ENCODE measurements around the gene TXNRD2.

The TXNRD2 gene

DNA sequence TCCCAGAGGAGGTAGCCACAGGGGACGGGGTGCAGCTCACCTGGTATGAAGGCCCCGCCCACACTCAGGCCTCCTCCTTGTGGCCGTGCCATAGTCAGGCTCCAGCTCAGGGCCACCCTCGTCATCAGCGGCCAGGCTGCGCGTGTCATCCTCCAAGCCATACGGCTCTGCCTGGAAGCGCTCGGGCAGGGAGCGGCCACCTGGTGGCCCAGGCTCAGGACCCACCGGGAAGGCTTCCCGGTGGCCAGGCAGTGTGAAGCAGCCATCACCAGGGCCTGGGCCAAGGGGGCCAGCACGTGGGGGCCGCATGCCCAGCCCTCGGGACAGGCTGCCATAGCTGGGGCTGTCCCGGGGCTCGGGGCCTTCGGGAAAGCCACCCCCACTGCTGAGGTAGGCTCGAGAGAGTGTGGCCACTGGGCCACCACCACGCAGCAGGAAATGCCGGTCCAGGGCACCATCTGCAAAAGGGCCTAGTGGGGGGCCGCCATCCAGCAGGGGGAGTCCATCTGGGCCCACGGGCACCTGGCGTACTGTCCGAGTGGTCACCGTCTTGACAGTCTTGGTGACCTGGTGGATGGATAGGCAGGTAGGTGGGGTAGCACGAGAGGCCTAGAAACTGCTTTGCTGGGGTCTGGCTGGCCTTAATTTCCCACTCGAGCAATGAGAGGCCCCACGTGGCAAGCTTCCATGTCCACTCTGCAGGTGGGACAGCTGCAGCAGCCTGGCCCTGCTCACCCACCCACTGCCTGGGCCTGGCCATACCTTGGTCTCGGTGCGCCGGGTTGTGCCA, 39.7 kb upstream of the TXNRD2 start:
- no peak overlapping the region for H2BK12ac ChIP-seq (ENCODE audit: low read length)
- H3K4me2 ChIP-seq (ENCODE audit: insufficient read depth, low read length, poor library complexity, severe bottlenecking), result no peak overlapping the region

DNA sequence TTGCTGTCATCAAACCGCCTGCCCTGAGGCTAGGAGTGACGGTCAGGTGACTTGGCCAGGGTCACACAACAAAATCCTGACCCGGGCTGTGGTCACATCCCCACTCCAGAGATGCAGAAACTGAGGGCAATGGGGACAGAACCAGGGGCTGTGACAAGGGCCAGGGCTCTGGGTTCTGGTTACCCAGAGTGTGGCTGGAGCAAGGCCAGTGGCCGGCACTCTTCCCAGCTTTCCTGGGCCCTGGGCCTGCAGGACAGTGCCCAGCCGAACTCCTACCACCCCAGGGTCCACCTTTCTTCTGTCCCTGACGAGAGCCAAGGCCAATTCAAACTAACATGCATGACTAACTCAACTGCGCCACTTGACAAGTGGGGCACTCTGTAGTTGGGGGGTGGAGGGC, 39.1 kb upstream of the TXNRD2 start:
- Histone ChIP-seq H3K4me2 (ENCODE audit: insufficient read depth, low read length, poor library complexity, severe bottlenecking) (no peak overlapping the region), H3K4ac (ENCODE audit: low read length) (no peak overlapping the region), H3K14ac (ENCODE audit: low read length) (no peak overlapping the region), H3K27me3 (ENCODE audit: control insufficient read depth in 3 of 3, insufficient read depth in 3 of 3, low read depth in 1 of 3, low read length in 3 of 3) (no peaks in the 10 kb centered on the region), H2BK120ac (ENCODE audit: low read depth, low read length) (no peak overlapping the region), H3K4me1 (ENCODE audit: control insufficient read depth in 2 of 2, insufficient read depth in 1 of 2, low read depth in 1 of 2, low read length in 2 of 2) (peaks cover 12 to 13% of the 10 kb centered on the region in 2 donors), H4K91ac (ENCODE audit: low read depth, low read length, poor library complexity) (no peak overlapping the region), H3K79me1 (ENCODE audit: low read depth, low read length) (peaks cover 24% of the 10 kb centered on the region), H2BK15ac (ENCODE audit: low read length) (no peak overlapping the region), H3K4me3 (ENCODE audit: low read length in 2 of 2) (no peak overlapping the region), H3K9ac (ENCODE audit: low read depth, low read length, poor library complexity) (no peak overlapping the region), H3K18ac (ENCODE audit: low read length) (no peak overlapping the region), H3K36me3 (replicated peaks in 1 of 2; ENCODE audit: control insufficient read depth in 2 of 2, insufficient read depth in 2 of 2, low read length in 2 of 2) (peaks cover 46 to 81% of the 10 kb centered on the region in 2 donors), H2AFZ (ENCODE audit: low read length) (no peak overlapping the region), H2BK5ac (ENCODE audit: low read length) (no peak overlapping the region), H3K23ac (ENCODE audit: low read depth, low read length, poor library complexity) (peak overlapping the region; percentile 59), H3K27ac (replicated peaks; ENCODE audit: low read length) (no peak overlapping the region), H2AK5ac (ENCODE audit: low read depth, low read length) (no peak overlapping the region), H3K9me3 (replicated peaks in 1 of 2; ENCODE audit: control insufficient read depth in 2 of 2, insufficient read depth in 1 of 2, low read depth in 1 of 2, low read length in 2 of 2) (no peaks in the 10 kb centered on the region), H2BK12ac (ENCODE audit: low read length) (no peak overlapping the region), H4K8ac (ENCODE audit: low read depth, low read length) (no peak overlapping the region)
- no CpG with 5 or more reads among the region's 7 CpGs for WGBS, 2 donors (ENCODE audit: extremely low coverage in 2 of 2, insufficient read length in 2 of 2, insufficient replicate concordance in 1 of 2)
- no peak for DNase-seq (ENCODE audit: low spot score)

More for the DNA sequence above, 39.7 kb upstream of the TXNRD2 start:
- peaks cover 17 to 18% of the 10 kb centered on the region in 2 donors for H3K4me1 ChIP-seq (ENCODE audit: control insufficient read depth in 2 of 2, insufficient read depth in 1 of 2, low read depth in 1 of 2, low read length in 2 of 2)
- H2BK120ac ChIP-seq (ENCODE audit: low read depth, low read length), result no peak overlapping the region
- no peak overlapping the region for H2AK5ac ChIP-seq (ENCODE audit: low read depth, low read length)
- H3K27me3 ChIP-seq (ENCODE audit: control insufficient read depth in 3 of 3, insufficient read depth in 3 of 3, low read depth in 1 of 3, low read length in 3 of 3), result no peaks in the 10 kb centered on the region
- peaks cover 28% of the 10 kb centered on the region for H3K79me1 ChIP-seq (ENCODE audit: low read depth, low read length)
- H3K18ac ChIP-seq (ENCODE audit: low read length), result no peak overlapping the region
- H3K36me3 ChIP-seq (replicated peaks in 1 of 2; ENCODE audit: control insufficient read depth in 2 of 2, insufficient read depth in 2 of 2, low read length in 2 of 2), result peaks cover 46 to 77% of the 10 kb centered on the region in 2 donors
- WGBS, 2 donors (ENCODE audit: extremely low coverage in 2 of 2, insufficient read length in 2 of 2, insufficient replicate concordance in 1 of 2), result no CpG with 5 or more reads among the region's 33 CpGs
- H3K4me3 ChIP-seq (ENCODE audit: low read length in 2 of 2), result no peak overlapping the region
- no peak overlapping the region for H3K14ac ChIP-seq (ENCODE audit: low read length)
- no peak overlapping the region for H2BK15ac ChIP-seq (ENCODE audit: low read length)
- no peak overlapping the region for H2BK5ac ChIP-seq (ENCODE audit: low read length)
- no peak overlapping the region for H3K4ac ChIP-seq (ENCODE audit: low read length)
- no peak overlapping the region for H2AFZ ChIP-seq (ENCODE audit: low read length)
- no peak for DNase-seq (ENCODE audit: low spot score)
- no peak overlapping the region for H3K9ac ChIP-seq (ENCODE audit: low read depth, low read length, poor library complexity)
- H3K9me3 ChIP-seq (replicated peaks in 1 of 2; ENCODE audit: control insufficient read depth in 2 of 2, insufficient read depth in 1 of 2, low read depth in 1 of 2, low read length in 2 of 2), result no peaks in the 10 kb centered on the region
- peak overlapping the region; percentile 59 for H3K23ac ChIP-seq (ENCODE audit: low read depth, low read length, poor library complexity)
- no peak overlapping the region for H3K27ac ChIP-seq (replicated peaks; ENCODE audit: low read length)
- H4K91ac ChIP-seq (ENCODE audit: low read depth, low read length, poor library complexity), result no peak overlapping the region
- H4K8ac ChIP-seq (ENCODE audit: low read depth, low read length), result no peak overlapping the region

DNA sequence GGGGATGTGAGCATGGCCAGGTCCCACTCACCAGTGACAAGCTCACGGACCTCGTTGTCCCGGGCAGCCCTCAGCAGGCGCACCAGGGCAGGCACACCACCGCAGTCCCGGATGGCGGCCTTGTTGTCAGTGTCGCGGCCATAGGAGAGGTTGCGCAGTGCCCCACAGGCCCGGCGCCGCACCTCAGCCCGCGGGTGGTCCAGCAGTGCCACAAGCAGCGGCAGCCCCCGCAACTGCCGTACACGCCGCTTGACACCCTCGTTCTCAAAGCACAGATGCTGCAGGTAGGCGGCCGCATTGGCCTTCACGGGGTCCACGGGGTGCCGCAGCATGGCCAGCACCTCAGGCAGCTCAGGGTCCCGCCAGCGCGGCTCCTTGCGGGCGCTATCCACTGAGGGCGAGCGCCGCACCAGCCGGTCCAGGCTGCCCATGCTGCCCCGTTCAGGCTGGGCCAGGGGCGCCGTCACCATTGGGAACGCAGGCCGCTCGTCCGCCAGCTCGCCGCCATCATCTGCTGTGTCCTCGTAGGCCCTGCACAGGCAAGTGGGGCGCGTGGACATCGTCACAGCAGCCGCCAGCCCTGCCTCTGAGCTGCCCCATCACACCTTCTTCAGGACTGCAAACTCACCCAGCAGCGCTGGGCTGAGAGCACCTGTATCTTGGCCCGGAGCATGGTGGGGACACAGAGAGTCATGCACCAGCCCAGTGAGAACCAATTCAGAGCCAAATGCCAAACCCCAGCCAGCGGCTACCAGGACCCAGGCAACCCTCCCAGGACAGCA, 38.3 kb upstream of the TXNRD2 start:
- no CpG with 5 or more reads among the region's 52 CpGs for WGBS, 2 donors (ENCODE audit: extremely low coverage in 2 of 2, insufficient read length in 2 of 2, insufficient replicate concordance in 1 of 2)
- no peak for DNase-seq (ENCODE audit: low spot score)
- H2BK15ac ChIP-seq (ENCODE audit: low read length), result no peak overlapping the region

DNA sequence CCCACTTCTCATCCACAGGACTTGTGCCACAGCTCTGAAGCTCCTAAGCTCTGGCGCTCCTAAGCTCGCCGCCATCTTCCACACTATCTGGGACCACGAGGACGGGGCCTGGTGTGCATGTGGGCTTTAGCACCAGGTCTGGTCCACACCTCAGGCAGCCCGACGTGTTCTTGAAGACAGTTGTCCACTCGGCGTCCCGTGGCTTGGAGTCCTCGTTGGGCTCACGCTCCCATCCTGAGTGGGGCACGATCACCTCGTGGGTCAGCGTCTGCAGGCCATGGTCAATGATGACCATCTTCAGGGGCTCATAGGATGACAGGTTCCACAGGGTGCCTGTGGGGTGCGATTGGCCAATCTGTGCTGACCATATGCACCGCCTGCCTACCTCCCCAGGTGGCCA, 37.1 kb upstream of the TXNRD2 start:
- H2BK12ac ChIP-seq (ENCODE audit: low read length), result no peak overlapping the region
- no peak for DNase-seq (ENCODE audit: low spot score)
- H2BK120ac ChIP-seq (ENCODE audit: low read depth, low read length), result no peak overlapping the region
- no peak overlapping the region for H2AK5ac ChIP-seq (ENCODE audit: low read depth, low read length)
- no peak overlapping the region for H3K14ac ChIP-seq (ENCODE audit: low read length)
- H3K4me3 ChIP-seq (ENCODE audit: low read length in 2 of 2), result no peak overlapping the region
- H2BK5ac ChIP-seq (ENCODE audit: low read length), result no peak overlapping the region
- H3K27me3 ChIP-seq (ENCODE audit: control insufficient read depth in 3 of 3, insufficient read depth in 3 of 3, low read depth in 1 of 3, low read length in 3 of 3), result no peaks in the 10 kb centered on the region
- H4K91ac ChIP-seq (ENCODE audit: low read depth, low read length, poor library complexity), result no peak overlapping the region
- H3K36me3 ChIP-seq (replicated peaks in 1 of 2; ENCODE audit: control insufficient read depth in 2 of 2, insufficient read depth in 2 of 2, low read length in 2 of 2), result peaks cover 48 to 88% of the 10 kb centered on the region in 2 donors
- no peak overlapping the region for H3K27ac ChIP-seq (replicated peaks; ENCODE audit: low read length)
- H3K4ac ChIP-seq (ENCODE audit: low read length), result no peak overlapping the region
- peaks cover 12 to 17% of the 10 kb centered on the region in 2 donors for H3K4me1 ChIP-seq (ENCODE audit: control insufficient read depth in 2 of 2, insufficient read depth in 1 of 2, low read depth in 1 of 2, low read length in 2 of 2)
- H2AFZ ChIP-seq (ENCODE audit: low read length), result no peak overlapping the region
- H3K9ac ChIP-seq (ENCODE audit: low read depth, low read length, poor library complexity), result no peak overlapping the region
- peak overlapping the region; percentile 78 for H3K23ac ChIP-seq (ENCODE audit: low read depth, low read length, poor library complexity)
- H3K4me2 ChIP-seq (ENCODE audit: insufficient read depth, low read length, poor library complexity, severe bottlenecking), result no peak overlapping the region
- H2BK15ac ChIP-seq (ENCODE audit: low read length), result no peak overlapping the region
- no peak overlapping the region for H3K18ac ChIP-seq (ENCODE audit: low read length)
- no CpG with 5 or more reads among the region's 17 CpGs for WGBS, 2 donors (ENCODE audit: extremely low coverage in 2 of 2, insufficient read length in 2 of 2, insufficient replicate concordance in 1 of 2)
- no peak overlapping the region for H4K8ac ChIP-seq (ENCODE audit: low read depth, low read length)
- H3K79me1 ChIP-seq (ENCODE audit: low read depth, low read length), result peaks cover 11% of the 10 kb centered on the region
- H3K9me3 ChIP-seq (replicated peaks in 1 of 2; ENCODE audit: control insufficient read depth in 2 of 2, insufficient read depth in 1 of 2, low read depth in 1 of 2, low read length in 2 of 2), result no peaks in the 10 kb centered on the region

More for the DNA sequence above, 38.3 kb upstream of the TXNRD2 start:
- H3K14ac ChIP-seq (ENCODE audit: low read length), result no peak overlapping the region
- no peak overlapping the region for H2BK120ac ChIP-seq (ENCODE audit: low read depth, low read length)
- peaks cover 17% of the 10 kb centered on the region for H3K79me1 ChIP-seq (ENCODE audit: low read depth, low read length)
- H2AK5ac ChIP-seq (ENCODE audit: low read depth, low read length), result no peak overlapping the region
- H3K23ac ChIP-seq (ENCODE audit: low read depth, low read length, poor library complexity), result peak overlapping the region; percentile 94
- H4K8ac ChIP-seq (ENCODE audit: low read depth, low read length), result peak overlapping the region; percentile 23
- no peak overlapping the region for H3K4me3 ChIP-seq (ENCODE audit: low read length in 2 of 2)
- H3K18ac ChIP-seq (ENCODE audit: low read length), result no peak overlapping the region
- no peak overlapping the region for H3K9ac ChIP-seq (ENCODE audit: low read depth, low read length, poor library complexity)
- H2BK12ac ChIP-seq (ENCODE audit: low read length), result no peak overlapping the region
- H3K9me3 ChIP-seq (replicated peaks in 1 of 2; ENCODE audit: control insufficient read depth in 2 of 2, insufficient read depth in 1 of 2, low read depth in 1 of 2, low read length in 2 of 2), result no peaks in the 10 kb centered on the region
- no peak overlapping the region for H2AFZ ChIP-seq (ENCODE audit: low read length)
- H3K4ac ChIP-seq (ENCODE audit: low read length), result no peak overlapping the region
- peak overlapping the region; percentile 61 for H2BK5ac ChIP-seq (ENCODE audit: low read length)
- H3K27ac ChIP-seq (replicated peaks; ENCODE audit: low read length), result no peak overlapping the region
- no peaks in the 10 kb centered on the region for H3K27me3 ChIP-seq (ENCODE audit: control insufficient read depth in 3 of 3, insufficient read depth in 3 of 3, low read depth in 1 of 3, low read length in 3 of 3)
- H3K4me2 ChIP-seq (ENCODE audit: insufficient read depth, low read length, poor library complexity, severe bottlenecking), result no peak overlapping the region
- H3K4me1 ChIP-seq (ENCODE audit: control insufficient read depth in 2 of 2, insufficient read depth in 1 of 2, low read depth in 1 of 2, low read length in 2 of 2), result peaks cover 12 to 15% of the 10 kb centered on the region in 2 donors
- peaks cover 46 to 82% of the 10 kb centered on the region in 2 donors for H3K36me3 ChIP-seq (replicated peaks in 1 of 2; ENCODE audit: control insufficient read depth in 2 of 2, insufficient read depth in 2 of 2, low read length in 2 of 2)
- H4K91ac ChIP-seq (ENCODE audit: low read depth, low read length, poor library complexity), result no peak overlapping the region

Measured in neuronal stem cell (in vitro differentiated cells).